ENCODE data around the gene PRDM10.

- no peak for TF ChIP-seq POLR2AphosphoS5 (IDR thresholded peaks at IDR 0.05)
- no peak for TF ChIP-seq CTCF (IDR thresholded peaks at IDR 0.05)
- TF ChIP-seq POLR2A (IDR thresholded peaks at IDR 0.05), result no peak
- no peak for TF ChIP-seq EP300 (IDR thresholded peaks at IDR 0.05)
Measured at GRCh38 chr11:129918361-129918760, 84.3 kb downstream of the PRDM10 start.
